Stimulated activated CD8-positive, alpha-beta memory T cell treated with anti-CD3 and anti-CD28 coated beads, Interleukin-15, amount 100 ng/mL, for 24 hours (primary cell): ENCODE results near the gene GJC2.
"Not testable (repeated sequence)": the region's sequence is repeated elsewhere in the genome, so short reads cannot be mapped to it uniquely, and the experiment has no call there.

Experiments
- DNase-seq: peaks from one replicate; pipeline ENCODE4 v3.0.0-alpha.2; 2020; ENCODE audit warnings: low read depth

The GJC2 gene

DNA sequence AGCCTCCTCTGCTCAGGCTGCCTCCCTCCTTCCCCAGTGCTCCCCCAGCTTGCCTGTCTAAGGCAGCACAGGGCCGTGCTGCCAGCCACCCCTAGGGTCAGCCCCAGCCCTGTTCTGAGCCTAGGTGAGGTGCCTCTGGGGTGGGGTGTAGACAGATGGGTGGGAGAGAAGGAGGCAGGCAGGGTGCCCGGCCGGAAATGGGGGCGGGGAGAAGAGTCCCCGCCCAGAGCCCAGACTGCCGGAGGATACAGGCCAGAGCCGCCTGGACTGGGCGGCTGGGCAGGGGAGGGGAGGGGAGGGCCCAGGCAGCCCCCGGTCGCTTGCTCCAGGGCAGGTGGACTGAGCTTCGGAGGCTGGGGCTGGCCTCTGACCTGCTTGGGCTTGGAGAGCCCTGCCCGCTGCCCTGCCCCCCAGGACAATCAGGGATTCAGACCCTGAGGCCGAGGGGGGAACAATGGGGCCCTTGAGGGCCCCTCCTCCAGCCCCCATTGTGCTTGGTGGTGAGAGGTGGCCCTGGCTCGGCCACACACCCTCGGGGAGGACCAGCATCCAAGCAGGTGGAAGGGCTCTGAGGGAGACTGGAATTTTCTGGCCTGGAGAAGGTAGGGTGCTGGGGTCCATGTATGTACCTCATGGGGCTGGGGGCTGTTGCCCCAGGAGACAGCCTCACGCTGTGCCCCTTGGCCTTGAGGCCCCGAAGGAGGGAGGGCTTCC, at the start of gene GJC2:
Gene GJC2 (plus strand): TSS at position 525 of the 714 bp plus-strand sequence. CDS start 7,829 bp downstream, outside the sequence.
- no peak for DNase-seq

DNA sequence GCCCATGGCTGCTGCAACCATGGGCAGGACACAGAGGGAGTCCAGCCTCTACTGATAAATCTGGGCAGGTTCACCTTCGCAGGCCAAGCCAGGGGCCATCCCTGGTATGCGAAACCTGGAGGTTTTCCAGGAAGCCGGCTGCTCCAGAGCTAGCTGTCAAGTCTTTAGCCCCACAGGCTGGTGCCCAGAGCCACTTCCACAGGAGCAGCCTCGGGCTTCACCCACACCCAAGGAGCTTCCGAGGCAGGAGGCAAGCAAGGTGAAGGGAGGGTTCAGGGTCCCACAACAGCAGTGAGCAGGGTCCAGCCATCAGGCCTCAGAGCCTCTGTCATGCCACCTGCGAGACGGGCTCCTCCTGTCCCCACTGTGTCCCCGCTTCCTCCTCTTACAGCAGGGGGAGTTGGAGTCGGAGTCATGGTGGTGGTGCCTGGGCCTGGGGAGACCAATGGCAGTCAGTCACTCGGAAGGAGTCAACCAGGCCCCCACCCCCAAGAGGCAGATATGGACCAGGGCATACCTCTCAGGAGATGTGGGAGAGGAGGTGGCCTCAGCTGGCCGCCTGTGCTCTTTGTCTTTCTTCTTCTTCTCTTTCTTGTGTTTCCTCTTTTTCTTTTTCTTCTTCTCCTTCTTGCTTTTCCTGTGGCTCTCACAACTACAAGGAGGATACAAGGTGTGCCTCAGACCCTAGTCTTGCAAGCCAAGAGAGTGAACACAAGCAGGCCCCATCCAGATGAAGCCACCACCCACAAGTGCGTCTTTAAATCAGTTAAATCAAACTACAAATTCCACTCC, 48.7 kb upstream of the GJC2 start:
- DNase-seq: no peak

DNA sequence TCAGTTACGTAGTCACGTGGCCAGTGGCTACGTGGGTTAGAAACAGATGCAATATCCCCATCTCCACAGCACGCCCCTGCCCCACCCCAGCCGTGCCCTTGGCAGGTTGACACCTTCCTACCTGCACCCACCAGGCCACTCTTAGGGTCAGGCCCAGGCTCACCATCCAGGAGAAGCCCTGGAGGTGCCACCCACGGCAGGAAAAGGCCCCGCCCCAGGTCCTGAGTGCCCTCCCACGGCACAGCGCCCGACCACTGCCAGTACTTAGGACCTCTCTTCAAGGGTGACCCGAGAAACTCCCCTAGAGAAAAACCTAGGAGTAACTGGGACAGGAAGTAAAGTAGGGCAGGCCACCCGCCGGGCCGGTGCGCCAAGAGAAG, 48.1 kb upstream of the GJC2 start:
- DNase-seq: no peak

DNA sequence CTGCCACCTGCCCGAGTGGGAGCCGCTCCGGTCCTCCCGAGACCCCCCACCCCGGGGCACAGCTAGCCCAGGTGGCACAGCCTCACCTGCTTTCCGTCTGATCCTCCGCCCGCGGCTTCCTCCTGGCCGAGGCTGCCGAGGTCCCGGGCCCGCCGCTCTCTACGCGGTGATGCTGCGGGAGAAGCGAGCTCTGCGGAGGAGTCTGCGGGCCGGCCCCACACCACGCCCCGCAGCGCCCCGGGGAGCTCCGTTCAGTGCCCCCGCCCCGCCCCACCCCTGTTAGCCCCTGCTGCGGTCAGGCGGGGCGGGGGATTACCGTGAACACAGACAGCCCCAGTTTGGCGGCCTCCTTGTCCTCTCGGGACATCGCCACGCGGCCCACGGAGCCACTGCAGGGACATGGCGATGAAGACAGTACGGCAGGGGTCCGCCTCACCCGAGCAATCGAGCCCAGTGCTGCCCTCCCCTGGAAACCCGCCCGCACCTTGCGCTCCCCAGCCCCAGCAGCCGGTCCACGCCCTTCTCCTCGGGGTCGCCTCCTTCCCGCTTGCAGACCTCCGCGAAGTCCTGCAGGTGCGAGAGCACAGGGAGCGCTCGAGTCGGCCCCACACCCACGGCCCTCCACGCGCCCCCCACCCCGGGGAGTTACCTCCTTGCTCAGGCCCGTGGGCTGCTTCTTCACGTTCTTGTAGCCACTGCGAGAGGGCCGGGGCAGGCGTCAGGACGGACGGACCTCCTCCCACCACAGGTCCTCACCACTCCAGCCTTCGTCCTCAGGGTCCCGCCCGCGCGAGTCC, 47.5 kb upstream of the GJC2 start:
- DNase-seq: no peak

DNA sequence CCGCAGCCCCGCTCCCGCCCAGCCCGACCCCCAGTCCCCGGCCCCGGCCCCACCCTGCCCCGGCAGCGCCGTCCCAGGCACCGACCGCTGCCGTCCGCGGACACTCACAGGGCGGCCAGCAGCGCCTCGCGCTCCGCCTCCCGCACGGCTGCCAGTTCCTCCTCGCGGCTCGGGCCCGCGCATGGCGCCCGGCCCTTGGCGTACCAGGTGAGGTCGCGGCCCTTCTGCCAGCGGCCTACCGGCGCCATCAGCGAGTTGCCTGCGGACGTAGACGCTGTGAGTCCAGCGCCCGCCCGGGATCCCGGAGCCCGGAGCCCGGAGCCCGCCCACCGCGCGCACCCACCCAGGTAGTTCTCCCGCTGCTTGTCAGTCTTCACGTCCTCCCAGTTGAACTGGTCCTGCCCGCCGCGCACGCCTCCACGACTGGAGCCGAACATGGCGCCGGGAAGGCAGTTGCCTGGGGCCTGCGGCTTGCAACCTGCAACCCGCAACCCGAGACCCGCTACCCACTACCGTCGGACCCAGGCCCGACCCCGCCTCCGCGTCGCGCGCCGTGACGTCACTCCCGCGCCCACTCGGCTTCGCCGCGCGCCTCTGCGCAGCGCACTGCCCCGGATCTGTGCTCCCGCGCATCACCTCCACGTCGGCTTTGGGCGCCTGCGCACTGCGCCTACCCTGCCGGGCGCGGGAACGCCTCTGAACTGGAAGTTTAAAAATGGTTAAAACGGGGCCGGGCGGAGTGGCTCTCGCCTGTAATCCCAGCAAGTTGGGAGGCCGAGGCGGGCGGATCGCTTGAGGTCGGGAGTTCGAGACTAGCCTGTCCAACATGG, 46.7 kb upstream of the GJC2 start, which contains the start of gene C1orf35:
Gene C1orf35 (minus strand): TSS at position 535 of the 830 bp plus-strand sequence. CDS start 98 bp downstream, at position 437.
- DNase-seq: peak; percentile 96

DNA sequence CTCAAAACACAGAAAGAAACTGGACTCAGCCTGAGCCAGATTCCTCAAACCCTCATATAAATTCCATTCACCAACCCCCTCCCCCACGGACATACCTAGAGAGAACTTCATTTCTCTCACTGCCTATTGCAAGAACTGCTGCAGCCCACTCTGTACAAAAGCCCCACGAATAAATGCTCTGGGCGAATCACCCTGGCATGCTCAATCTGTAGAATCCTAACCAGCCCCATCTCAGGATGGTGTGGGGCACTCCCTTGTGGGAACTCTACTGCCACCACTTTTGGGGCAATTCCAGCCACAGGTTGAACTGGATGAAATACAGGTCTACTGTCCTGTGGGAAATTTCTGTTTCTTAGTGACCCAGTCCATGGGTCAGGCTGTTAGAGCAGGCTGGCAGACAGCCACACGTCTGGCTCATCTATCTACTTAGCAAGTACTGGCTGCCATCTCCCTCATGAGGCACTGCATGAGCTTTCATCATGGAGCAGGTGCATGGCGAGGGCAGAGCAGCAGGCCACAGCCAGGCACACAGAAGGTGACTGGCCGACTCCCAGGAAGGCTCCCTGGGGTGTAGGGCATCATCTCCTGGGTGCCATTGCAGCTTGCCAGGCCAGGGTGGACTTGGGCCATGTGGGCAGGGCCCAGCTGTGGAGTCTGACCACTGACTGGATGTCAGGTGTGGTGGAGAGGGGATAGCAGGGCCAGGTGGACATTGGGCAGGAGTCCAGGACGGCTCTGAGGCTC, 45.0 kb upstream of the GJC2 start:
- no peak for DNase-seq

DNA sequence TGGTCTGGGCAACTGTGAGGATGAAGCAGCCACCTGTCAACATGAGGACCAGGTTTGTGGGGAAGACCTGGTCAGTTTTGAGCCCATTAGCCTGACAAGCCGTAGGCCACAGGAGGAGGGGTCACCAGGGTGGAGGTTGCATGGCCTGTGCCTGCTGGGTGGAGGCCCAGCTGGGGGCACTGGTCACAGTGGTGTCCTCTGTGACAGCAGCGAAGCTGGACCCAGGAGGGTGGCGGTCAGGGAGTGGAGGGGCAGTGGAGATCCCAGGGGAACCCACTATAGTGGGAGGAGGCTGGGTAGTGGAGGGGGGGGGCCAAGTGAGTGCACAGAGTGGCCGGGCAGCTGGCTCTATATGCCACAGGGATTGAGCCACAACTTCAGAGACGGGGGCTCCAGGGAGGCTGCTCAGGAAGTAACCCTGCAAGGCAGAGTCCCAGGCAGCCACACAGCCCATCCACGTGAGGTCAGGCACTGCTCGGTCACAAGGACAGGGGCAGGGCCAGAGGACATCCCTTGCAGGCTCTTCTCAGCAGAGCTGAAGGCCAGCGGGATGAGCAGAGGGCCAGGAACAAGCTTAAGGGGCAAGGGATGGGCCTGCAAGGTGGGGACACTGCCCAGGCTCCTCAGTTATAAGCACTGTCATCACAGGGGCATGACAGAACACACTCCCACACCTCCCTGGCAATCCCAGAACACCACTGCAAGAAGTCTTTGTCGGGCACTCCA, 44.3 kb upstream of the GJC2 start:
- no peak for DNase-seq

DNA sequence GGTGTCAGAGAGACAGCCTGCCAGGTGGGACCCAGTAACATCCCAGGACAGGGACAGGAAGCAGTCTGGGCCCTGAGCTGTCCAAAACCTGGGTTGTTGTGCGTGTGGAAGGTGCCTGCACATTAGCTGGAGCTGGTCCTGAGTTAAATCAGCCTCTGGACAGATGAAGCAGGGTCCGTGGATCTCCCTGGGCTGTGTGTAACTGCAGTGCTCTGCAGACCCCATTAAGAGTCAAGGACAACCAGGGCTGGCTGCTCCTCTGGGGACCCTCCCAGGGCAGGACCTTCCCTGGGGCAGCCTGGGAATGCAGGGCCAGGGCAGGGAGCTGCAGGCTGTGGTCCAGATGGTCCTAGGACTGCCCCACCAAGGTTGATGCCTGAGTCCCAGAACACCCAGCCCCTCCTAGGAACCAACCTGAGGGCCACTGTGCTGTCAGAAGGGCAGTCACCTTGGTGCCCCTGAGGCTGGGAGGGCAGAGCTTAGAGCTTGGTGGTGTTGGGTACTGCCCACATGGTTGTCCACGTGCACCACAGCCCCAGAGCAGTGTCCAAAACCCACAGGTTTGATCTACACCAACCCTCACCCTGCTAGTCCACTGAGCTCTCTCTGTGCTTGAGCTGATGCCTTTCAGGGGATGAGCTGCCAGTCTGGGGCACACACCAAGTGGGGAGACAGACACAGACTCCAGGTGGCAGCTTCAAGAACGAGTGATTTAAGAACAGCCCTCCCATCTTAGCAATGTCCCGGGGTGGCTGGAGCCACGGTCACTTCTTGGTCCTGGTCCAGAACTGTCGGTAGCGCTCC, 43.5 kb upstream of the GJC2 start:
- no peak for DNase-seq

DNA sequence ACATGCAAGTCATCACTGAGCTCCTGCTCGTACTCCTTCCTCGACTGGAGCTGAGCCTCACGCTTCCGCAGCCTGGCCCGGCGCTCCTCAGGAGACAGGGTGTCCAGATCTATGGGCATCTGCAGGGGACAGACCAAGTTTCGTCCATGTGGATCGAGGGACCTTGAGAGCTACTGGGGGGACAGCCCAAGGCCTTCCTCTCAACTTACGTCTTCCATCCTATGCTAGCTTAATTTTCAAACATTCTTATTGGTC, 43.0 kb upstream of the GJC2 start:
- no peak for DNase-seq

DNA sequence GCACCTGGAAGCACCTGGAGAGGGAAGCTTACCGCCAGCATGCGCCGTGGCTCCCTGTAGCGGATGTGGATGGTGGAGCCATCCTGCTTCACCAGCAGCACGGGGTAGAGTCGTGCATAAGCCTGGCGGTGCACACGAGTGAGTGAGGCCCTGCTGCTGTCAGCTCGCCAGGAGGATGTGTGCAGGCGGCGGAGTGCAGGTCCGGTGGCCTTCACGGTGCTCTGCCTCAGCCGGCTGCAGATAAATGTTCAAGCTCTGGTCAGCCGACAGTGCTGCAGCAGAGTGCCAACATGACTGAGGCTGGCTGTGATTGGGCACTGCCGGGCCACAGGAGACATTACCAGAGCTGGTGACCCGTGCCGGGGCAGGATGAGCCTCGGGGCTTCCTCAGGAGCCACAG, 42.1 kb upstream of the GJC2 start:
- no peak for DNase-seq

DNA sequence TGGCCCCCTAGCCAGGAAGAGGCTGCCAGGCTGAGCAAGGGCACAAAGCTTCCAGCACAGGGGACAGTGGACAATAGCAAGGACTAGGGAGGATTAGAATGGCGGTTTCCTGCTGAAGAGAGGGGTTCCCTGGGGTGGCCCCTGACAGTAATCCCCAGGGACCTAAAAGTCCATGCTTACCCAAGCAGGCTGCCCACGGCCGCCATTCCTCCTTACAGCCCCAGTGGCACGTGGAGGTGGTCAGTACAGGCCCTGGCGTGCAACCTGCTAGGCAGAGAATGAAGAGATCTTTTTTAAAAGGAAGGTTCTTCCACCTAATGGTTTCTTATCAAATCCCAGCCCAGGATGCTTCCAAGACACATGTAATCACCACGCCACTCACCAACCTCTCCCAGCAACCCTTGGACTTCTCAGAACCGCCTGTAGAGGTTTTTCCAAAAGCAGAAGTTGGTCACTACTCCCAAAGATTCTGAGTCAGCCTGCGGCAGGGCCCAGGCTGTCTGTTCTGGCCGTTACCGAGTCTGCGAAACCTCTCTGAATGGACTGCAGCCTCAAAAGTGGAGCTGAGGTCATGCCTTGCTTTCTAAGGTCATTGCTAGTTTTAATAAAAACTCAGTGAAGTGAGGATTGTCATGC, 41.6 kb upstream of the GJC2 start:
- no peak for DNase-seq

DNA sequence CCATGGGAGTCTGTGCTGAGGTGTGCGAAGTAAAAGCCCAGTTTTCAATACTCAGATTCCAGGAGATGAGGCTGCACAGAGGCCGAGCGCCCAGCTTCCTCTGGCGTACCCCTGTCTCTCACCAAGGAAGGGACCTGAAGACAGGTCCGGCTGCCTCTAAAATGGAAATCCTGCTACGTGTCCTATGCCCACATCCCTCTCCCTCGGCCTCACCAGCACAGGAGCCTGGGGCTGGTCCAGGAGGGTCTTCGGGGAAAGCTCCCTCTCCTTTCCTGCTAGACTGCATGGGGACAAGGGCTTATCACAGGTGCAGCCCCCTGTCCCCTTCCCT, 41.0 kb upstream of the GJC2 start:
- no peak for DNase-seq

DNA sequence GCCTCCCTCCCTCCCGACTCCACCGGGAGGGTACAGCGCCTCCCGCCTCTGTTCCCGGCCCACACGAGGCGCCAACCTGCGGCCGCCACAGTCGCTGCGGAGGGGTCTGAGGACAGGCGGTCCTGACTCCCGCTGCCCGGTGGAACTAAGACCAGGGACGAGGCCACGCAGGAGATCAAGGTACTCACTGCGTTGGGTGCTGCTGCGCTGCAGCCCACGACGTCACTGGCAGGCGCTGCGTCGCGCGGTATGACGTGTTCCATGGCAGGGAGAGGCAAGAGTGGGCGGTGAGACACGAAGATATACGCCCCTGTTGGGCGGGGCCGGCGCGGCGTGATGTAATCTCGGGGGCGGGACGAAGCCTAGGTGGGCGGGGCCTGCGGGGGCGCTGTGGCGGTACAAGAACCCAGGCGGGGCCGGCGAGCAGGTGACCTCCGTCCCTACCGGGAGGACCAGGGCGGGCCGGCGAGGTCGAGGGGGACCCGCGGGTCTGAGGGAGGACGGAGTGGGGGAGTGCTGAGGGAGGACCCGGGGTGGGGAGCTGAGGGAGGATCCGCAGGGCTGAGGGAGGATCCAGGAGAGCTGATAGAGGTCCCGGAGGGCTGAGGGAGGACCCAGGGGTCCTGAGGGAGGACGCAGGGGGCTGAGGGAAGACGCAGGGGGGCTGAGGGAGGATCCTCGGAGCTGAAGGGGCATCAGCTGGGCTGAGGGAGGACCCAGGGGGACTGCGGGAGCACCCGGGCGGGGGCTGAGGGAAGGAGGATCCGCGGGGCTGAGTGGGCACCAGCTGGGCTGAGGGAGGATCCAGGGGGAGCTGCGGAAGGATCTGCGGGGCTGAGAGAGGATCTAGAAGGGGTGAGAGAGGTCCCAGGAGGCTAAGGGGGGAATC, 40.4 kb upstream of the GJC2 start, which contains the start of gene MRPL55:
Gene MRPL55 (minus strand): TSS at position 227 of the 889 bp plus-strand sequence. CDS start 1,039 bp downstream, outside the sequence.
- peak; percentile 100 for DNase-seq

DNA sequence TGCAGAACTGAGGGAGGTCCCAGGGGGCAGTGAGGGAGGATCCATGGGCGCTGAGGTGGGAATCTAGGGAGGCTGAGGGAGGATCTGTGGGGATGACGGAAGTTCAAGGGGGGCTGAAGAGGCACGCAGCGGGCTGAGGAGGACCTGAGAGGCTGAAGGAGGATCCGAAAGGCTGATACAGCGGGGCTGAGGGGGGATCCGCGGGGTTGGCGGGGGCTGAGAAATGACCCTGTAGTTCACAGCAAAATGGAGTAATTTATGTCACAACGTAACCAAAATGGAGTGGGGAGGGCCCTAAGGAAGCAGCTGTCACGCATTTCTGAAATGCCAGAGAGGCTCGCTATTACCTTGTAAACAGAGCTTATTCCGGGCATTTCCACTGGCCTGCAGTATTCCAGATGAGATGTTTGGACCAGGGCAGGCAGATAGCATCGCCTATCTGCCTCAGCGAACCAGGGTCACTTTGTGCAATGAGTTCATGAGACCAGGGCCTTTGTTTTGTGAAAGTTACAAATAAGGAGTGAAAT, 39.7 kb upstream of the GJC2 start:
- no peak for DNase-seq

DNA sequence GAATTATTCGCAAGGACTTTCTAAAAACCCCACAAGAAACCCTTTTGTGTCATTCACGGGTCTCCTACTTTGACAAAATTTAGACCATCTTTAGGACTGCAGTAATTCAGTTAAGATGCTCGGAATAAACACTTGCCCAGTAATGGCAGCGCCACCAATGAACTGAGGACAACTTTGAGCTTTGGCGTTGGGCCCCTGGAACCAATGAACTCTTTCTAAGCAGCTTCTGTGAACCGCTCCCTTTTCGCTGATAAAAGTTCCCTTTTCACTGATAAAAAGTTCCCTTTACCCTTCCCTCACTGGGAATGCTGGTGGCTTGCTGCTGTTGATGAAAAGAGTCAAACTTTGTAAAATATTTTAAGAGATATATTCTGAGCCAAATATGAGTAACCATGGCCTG, 39.2 kb upstream of the GJC2 start:
- DNase-seq: no peak

DNA sequence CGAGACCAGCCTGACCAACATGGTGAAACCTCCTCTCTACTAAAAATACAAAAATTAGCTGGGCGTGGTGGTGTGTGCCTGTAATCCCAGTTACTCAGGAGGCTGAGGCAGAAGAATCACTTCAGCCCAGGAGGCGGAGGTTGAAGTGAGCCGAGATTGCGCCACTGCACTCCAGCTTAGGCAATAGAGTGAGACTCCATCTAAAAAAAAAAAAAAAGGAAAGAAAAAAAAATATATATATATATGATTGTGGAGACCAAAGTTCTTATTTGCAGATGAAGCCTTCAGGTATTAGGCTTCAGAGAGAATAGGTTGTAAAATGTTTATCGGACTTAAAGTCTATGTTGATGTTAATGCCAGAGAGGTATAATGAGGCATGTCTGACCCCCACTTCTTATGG, 38.4 kb upstream of the GJC2 start:
- not testable (repeated sequence) for DNase-seq

DNA sequence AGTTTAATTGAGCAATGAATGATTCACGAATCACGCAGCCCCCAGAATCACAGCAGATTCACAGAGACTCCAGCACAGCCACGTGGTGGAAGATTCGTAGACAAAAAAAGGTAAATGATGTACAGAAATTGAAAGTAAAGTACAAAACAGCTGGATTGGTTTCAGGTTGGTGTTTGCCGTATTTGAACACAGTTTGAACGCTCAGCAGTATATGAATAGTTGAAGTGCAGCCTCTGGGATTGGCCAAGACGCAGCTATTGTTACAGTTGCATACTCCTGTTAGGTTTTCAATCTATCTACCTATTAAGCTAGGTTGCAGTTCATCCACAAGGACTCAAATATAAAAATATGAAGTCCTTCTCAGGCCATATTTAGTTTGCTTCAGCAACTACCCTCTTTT, 37.6 kb upstream of the GJC2 start:
- no peak for DNase-seq

DNA sequence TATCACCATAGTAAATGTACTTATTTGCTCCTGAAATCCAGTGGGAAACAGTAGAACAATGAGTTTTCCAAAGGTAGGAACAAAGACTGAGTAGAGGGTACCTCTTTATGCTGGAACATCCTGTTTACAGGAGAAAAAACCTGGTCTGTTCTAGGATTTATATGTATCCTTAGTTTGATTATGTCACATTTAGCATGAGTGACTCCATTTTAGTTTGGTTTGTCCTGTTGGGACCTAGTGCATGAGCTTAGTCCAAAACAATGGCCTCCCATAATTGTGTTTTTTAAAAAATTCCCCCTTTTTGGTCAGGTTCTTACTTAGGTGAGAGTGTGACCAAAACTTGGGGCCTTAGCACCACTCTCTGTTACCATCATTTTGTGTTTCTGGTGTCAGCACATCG, 37.1 kb upstream of the GJC2 start:
- no peak for DNase-seq
